Fibroblast of pulmonary artery (primary cell): ENCODE measurements around the gene CAMK1D.

Experiments
- DNase-seq: peaks from one replicate; pipeline ENCODE4 v3.0.0-alpha.2; 2010; ENCODE audit warnings: low read depth
- H3K4me3 ChIP-seq: replicated peaks from 2 replicates; pipeline ENCODE4 v1.5.1; 2011; ENCODE audit warnings: low read depth, mild to moderate bottlenecking, control low read depth, low read length, moderate library complexity
- CTCF ChIP-seq: IDR thresholded peaks from 2 replicates; pipeline ENCODE4 v1.5.1; 2011; ENCODE audit warnings: mild to moderate bottlenecking, control low read depth, low read length, inconsistent platforms; ENCODE audit errors: missing control alignments

Gene CAMK1D

GRCh38 chr10:12417331-12417730 lies 68.0 kb downstream of the CAMK1D start:
- H3K4me3 ChIP-seq, result no peak overlapping the region
- no peak for DNase-seq
- no peak for TF ChIP-seq CTCF

- no peak for DNase-seq
- no peak overlapping the region for H3K4me3 ChIP-seq
- no peak for TF ChIP-seq CTCF
These were observed 68.7 kb downstream of the CAMK1D start for GRCh38 chr10:12418000-12418399.

GRCh38 chr10:12418725-12419261 lies 69.4 kb downstream of the CAMK1D start:
- no peak overlapping the region for H3K4me3 ChIP-seq
- TF ChIP-seq CTCF, result no peak
- no peak for DNase-seq

- H3K4me3 ChIP-seq, result no peak overlapping the region
- peak; percentile 88 for DNase-seq
- TF ChIP-seq CTCF, result no peak
These were observed 70.0 kb downstream of the CAMK1D start for GRCh38 chr10:12419262-12419847.

GRCh38 chr10:12420530-12421120 lies 71.3 kb downstream of the CAMK1D start:
- no peak for TF ChIP-seq CTCF
- H3K4me3 ChIP-seq, result no peak overlapping the region

GRCh38 chr10:12422189-12422588 lies 72.8 kb downstream of the CAMK1D start:
- no peak for TF ChIP-seq CTCF
- no peak for DNase-seq
- H3K4me3 ChIP-seq, result no peak overlapping the region

More at GRCh38 chr10:12420530-12421120, 71.3 kb downstream of the CAMK1D start:
- DNase-seq, result no peak

GRCh38 chr10:12423896-12424295 lies 74.5 kb downstream of the CAMK1D start:
- no peak overlapping the region for H3K4me3 ChIP-seq
- TF ChIP-seq CTCF, result no peak
- no peak for DNase-seq
